OCI-LY1 (cell line): ENCODE data around the gene ZNF831.

Source experiments
- H2AFZ ChIP-seq: fragments of 200-600 bp; sonication (generic), shearing (Covaris generic); 2 replicates; pipeline ENCODE4 v1.6.0; 2014; ENCODE audit warnings: antibody characterized with exemption, mild to moderate bottlenecking, low read length
- H3F3A ChIP-seq: fragments of 200-600 bp; sonication (generic), shearing (Covaris generic); 2 replicates; pipeline ENCODE4 v1.6.0; 2014; ENCODE audit warnings: mild to moderate bottlenecking, antibody characterized with exemption, low read length, moderate library complexity; ENCODE audit not compliant: insufficient read depth
- H3K27ac ChIP-seq: fragments of 200-600 bp; sonication (generic); 2 replicates; pipeline ENCODE4 v1.5.1; 2014; ENCODE audit warnings: low read length, mixed run types, mild to moderate bottlenecking, low read depth; ENCODE audit not compliant: poor library complexity, severe bottlenecking
- H3K27me3 ChIP-seq: fragments of 200-600 bp; sonication (generic); 2 replicates; pipeline ENCODE4 v1.6.0; 2014; ENCODE audit warnings: antibody characterized with exemption, mild to moderate bottlenecking, low read length, moderate library complexity; ENCODE audit not compliant: insufficient read depth
- H3K36me3 ChIP-seq: fragments of 200-600 bp; sonication (generic); 2 replicates; pipeline ENCODE4 v1.6.1; 2014; ENCODE audit warnings: mild to moderate bottlenecking, antibody characterized with exemption, low read length, moderate library complexity, mixed read lengths; ENCODE audit not compliant: insufficient read depth
- H3K4me1 ChIP-seq: fragments of 200-600 bp; sonication (generic); 2 replicates; pipeline ENCODE4 v1.5.1; 2014; ENCODE audit warnings: mild to moderate bottlenecking, low read length, moderate library complexity; ENCODE audit not compliant: insufficient read depth, severe bottlenecking
- H3K4me2 ChIP-seq: fragments of 200-600 bp; sonication (generic), shearing (Covaris generic); 2 replicates; pipeline ENCODE4 v1.6.1; 2014; ENCODE audit warnings: low read length
- H3K4me3 ChIP-seq: fragments of 200-600 bp; sonication (generic); 2 replicates; pipeline ENCODE4 v1.5.1; 2014; ENCODE audit warnings: low read length, low read depth, mild to moderate bottlenecking, mixed read lengths; ENCODE audit not compliant: poor library complexity, severe bottlenecking
- H3K79me2 ChIP-seq: fragments of 200-600 bp; shearing (Covaris generic); 2 replicates; pipeline ENCODE4 v1.6.1; 2016; ENCODE audit warnings: mixed run types, low read length, mixed read lengths; ENCODE audit not compliant: insufficient read depth
- H3K9ac ChIP-seq: fragments of 200-600 bp; sonication (generic), shearing (Covaris generic); 2 replicates; pipeline ENCODE4 v1.6.1; 2014; ENCODE audit warnings: mild to moderate bottlenecking, low read length, mixed read lengths
- H3K9me2 ChIP-seq: fragments of 200-600 bp; sonication (generic), shearing (Covaris generic); 2 replicates; pipeline ENCODE4 v1.6.1; 2014; ENCODE audit warnings: low read depth, mild to moderate bottlenecking, low read length, mixed read lengths
- H3K9me3 ChIP-seq: fragments of 200-600 bp; shearing (Covaris generic); 2 replicates; pipeline ENCODE4 v1.6.1; 2014; ENCODE audit warnings: low read length, mixed read lengths
- H4K20me1 ChIP-seq: fragments of 200-600 bp; sonication (generic), shearing (Covaris generic); 2 replicates; pipeline ENCODE4 v1.6.0; 2016; ENCODE audit warnings: mild to moderate bottlenecking, low read length; ENCODE audit not compliant: insufficient read depth
- CTCF ChIP-seq: fragments of 200-600 bp; sonication (generic), shearing (Covaris generic); IDR thresholded peaks from 2 replicates; pipeline ENCODE4 v1.5.1; 2017; ENCODE audit warnings: mild to moderate bottlenecking, antibody characterized with exemption, low read length, moderate library complexity, mixed read lengths
- EZH2 ChIP-seq: fragments of 200-600 bp; sonication (generic), shearing (Covaris generic); IDR thresholded peaks from 2 replicates; pipeline ENCODE4 v1.8.0; 2017; ENCODE audit warnings: borderline replicate concordance, mixed run types, mild to moderate bottlenecking, antibody characterized with exemption, low read length, moderate library complexity, mixed read lengths

Gene ZNF831

DNA sequence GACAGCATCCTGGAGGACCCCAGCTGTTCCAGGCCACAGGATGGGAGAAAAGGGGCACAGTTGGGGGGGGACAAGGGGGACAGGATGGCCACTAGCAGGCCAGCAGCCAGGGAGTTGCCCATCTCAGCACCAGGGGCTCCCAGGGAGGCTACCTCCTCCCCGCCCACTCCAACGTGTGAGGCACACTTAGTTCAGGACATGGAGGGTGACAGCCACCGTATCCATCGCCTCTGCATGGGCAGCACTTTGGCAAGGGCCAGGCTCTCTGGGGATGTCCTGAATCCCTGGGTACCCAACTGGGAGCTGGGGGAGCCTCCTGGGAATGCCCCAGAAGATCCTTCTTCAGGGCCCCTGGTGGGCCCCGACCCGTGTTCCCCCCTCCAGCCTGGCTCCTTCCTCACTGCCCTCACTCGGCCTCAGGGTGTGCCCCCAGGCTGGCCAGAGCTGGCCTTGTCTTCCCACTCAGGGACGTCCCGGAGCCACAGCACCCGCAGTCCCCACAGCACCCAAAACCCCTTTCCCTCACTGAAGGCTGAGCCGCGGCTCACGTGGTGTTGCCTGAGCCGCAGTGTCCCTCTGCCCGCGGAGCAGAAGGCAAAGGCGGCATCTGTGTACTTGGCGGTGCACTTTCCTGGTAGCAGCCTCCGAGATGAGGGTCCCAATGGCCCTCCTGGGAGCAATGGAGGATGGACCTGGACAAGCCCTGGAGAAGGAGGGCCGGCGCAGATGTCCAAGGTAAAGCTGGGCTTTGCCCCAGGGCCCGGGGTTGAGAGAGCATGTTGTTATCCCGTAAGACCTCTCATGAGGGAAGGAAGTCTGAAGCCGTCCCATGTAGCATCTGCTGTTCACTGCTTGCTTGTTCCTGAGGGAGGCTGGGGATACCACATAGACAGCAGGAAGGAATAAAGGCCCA, 30.7 kb downstream of the ZNF831 start:
- no peaks in the 10 kb centered on the region for H3K36me3 ChIP-seq
- no peaks in the 10 kb centered on the region; the same call in 1 of the 2 replicates for H3K27me3 ChIP-seq
- no peaks in the 10 kb centered on the region for H4K20me1 ChIP-seq
- H3K27ac ChIP-seq = no peak overlapping the region
- no peaks in the 10 kb centered on the region for H3K9me2 ChIP-seq
- no peak overlapping the region for H2AFZ ChIP-seq
- H3F3A ChIP-seq = no peaks in the 10 kb centered on the region
- TF ChIP-seq EZH2 (no peak), CTCF (no peak)
- H3K9me3 ChIP-seq = no peaks in the 10 kb centered on the region
- no peak overlapping the region for H3K4me2 ChIP-seq
- H3K4me1 ChIP-seq = no peaks in the 10 kb centered on the region
- no peak overlapping the region for H3K9ac ChIP-seq
- no peak overlapping the region for H3K4me3 ChIP-seq
- H3K79me2 ChIP-seq = no peaks in the 10 kb centered on the region

- no peaks in the 10 kb centered on the region for H3K79me2 ChIP-seq
- no peaks in the 10 kb centered on the region for H3K36me3 ChIP-seq
- no peaks in the 10 kb centered on the region for H4K20me1 ChIP-seq
- H3K4me3 ChIP-seq = no peak overlapping the region
- H3K4me2 ChIP-seq = no peak overlapping the region
- no peaks in the 10 kb centered on the region; the same call in 1 of the 2 replicates for H3K27me3 ChIP-seq
- no peaks in the 10 kb centered on the region for H3F3A ChIP-seq
- H3K4me1 ChIP-seq = no peaks in the 10 kb centered on the region
- H3K9me2 ChIP-seq = no peaks in the 10 kb centered on the region
- H3K9me3 ChIP-seq = no peaks in the 10 kb centered on the region
- H3K27ac ChIP-seq = no peak overlapping the region
- H2AFZ ChIP-seq = no peak overlapping the region
- H3K9ac ChIP-seq = no peak overlapping the region
- TF ChIP-seq EZH2 (no peak), CTCF (no peak)
These were observed 31.8 kb downstream of the ZNF831 start for GRCh38 chr20:59195316-59195993.

DNA sequence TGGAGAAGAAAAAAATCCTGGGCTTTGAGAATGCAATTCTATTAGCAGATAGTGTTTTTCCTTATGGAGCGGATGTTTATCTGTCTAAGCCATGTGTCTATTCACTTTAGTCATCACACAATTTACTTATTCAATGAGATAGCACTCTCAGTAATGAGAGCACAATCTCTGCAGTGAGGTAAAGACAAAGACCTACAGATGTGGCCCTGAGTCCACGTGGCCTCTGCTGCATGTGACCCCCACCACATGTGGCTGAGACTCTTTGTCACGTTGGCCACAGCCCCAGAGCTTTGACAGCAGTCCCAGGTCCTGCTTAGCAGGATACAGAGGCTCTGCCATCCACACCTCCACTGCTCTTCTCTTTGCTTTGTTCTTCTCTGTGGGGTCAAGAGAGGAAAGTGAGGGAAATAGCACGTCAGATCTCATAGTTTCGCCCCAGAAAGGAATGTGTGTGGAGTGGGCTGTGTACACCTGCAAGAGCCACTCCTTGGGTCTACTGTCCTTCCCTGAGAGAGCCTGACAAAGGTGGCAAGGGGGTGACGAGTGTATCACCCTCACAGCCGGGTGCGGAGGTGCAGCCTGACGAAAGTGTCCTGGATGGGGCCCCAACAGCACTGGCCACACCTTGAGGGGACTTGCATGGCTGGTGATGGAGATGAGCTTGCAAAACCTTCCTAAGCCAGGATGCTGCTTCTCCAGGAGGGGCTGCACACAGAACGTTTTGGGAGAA, 40.7 kb downstream of the ZNF831 start:
- Histone ChIP-seq H3K27ac (no peak overlapping the region), H3K9ac (no peak overlapping the region), H3K36me3 (no peaks in the 10 kb centered on the region), H4K20me1 (no peaks in the 10 kb centered on the region), H3K9me3 (no peaks in the 10 kb centered on the region), H3K4me3 (no peak overlapping the region), H2AFZ (no peak overlapping the region), H3K27me3 (no peaks in the 10 kb centered on the region), H3K9me2 (no peaks in the 10 kb centered on the region), H3K4me2 (no peak overlapping the region), H3F3A (no peaks in the 10 kb centered on the region), H3K79me2 (no peaks in the 10 kb centered on the region), H3K4me1 (no peaks in the 10 kb centered on the region)
- no peak for TF ChIP-seq EZH2
- TF ChIP-seq CTCF = no peak
